ENCODE data around the gene MME. TPM values are rescaled to one million over a fixed set of nuclear protein-coding genes. Genes with fewer than 3 reads are reported as not detected.

The MME gene
- total RNA-seq, 6 experiments from 2014 or later = 40.3 to 85.5 (median 67.1) TPM

GRCh38 chr3:155178810-155179436 is 98.8 kb downstream of the MME start:
- Mint-ChIP-seq H3K4me3 (no peak overlapping the region), H3K9me3 (no peaks in the 10 kb centered on the region), H3K4me1 (ENCODE audit: low read depth) (peaks cover 2% of the 10 kb centered on the region; the same call in 1 of the 2 replicates), H3K36me3 (ENCODE audit: low read depth) (no peaks in the 10 kb centered on the region), H3K27ac (no peak overlapping the region), H3K27me3 (ENCODE audit: insufficient read depth) (no peaks in the 10 kb centered on the region)
- no peak for TF ChIP-seq CTCF (IDR thresholded peaks at IDR 0.05)
- no peak for DNase-seq

- H3K4me3 Mint-ChIP-seq = no peak overlapping the region
- peaks cover 7% of the 10 kb centered on the region; the same call in 1 of the 2 replicates for H3K4me1 Mint-ChIP-seq (ENCODE audit: low read depth)
- H3K27ac Mint-ChIP-seq = no peak overlapping the region
Observed at GRCh38 chr3:155179437-155179827, 99.3 kb downstream of the MME start.

GRCh38 chr3:155179966-155180757 is 100.0 kb downstream of the MME start:
- no peak for TF ChIP-seq CTCF (IDR thresholded peaks at IDR 0.05)
- Mint-ChIP-seq H3K4me1 (ENCODE audit: low read depth) (peaks cover 8% of the 10 kb centered on the region), H3K36me3 (ENCODE audit: low read depth) (no peaks in the 10 kb centered on the region), H3K4me3 (no peak overlapping the region), H3K9me3 (no peaks in the 10 kb centered on the region), H3K27ac (no peak overlapping the region), H3K27me3 (ENCODE audit: insufficient read depth) (no peaks in the 10 kb centered on the region)
- no peak for DNase-seq

More at GRCh38 chr3:155179437-155179827, 99.3 kb downstream of the MME start:
- Mint-ChIP-seq H3K27me3 (ENCODE audit: insufficient read depth) (no peaks in the 10 kb centered on the region), H3K36me3 (ENCODE audit: low read depth) (no peaks in the 10 kb centered on the region), H3K9me3 (no peaks in the 10 kb centered on the region)
- no peak for TF ChIP-seq CTCF (IDR thresholded peaks at IDR 0.05)
- no peak for DNase-seq

GRCh38 chr3:155182467-155182866 is 102.3 kb downstream of the MME start:
- H3K4me1 Mint-ChIP-seq (ENCODE audit: low read depth) = peaks cover 21% of the 10 kb centered on the region
- H3K27me3 Mint-ChIP-seq (ENCODE audit: insufficient read depth) = no peaks in the 10 kb centered on the region; the same call in 1 of the 2 replicates
- no peaks in the 10 kb centered on the region for H3K9me3 Mint-ChIP-seq
- no peak overlapping the region for H3K4me3 Mint-ChIP-seq
- no peaks in the 10 kb centered on the region for H3K36me3 Mint-ChIP-seq (ENCODE audit: low read depth)
- no peak for TF ChIP-seq CTCF (IDR thresholded peaks at IDR 0.05)
- no peak overlapping the region for H3K27ac Mint-ChIP-seq
- no peak for DNase-seq

- H3K4me3 Mint-ChIP-seq = no peak overlapping the region
Observed at GRCh38 chr3:155184011-155184410, 103.9 kb downstream of the MME start.

More at GRCh38 chr3:155184011-155184410, 103.9 kb downstream of the MME start:
- DNase-seq = no peak
- Mint-ChIP-seq H3K36me3 (ENCODE audit: low read depth) (no peaks in the 10 kb centered on the region), H3K4me1 (ENCODE audit: low read depth) (peaks cover 21% of the 10 kb centered on the region), H3K27ac (no peak overlapping the region), H3K27me3 (ENCODE audit: insufficient read depth) (no peaks in the 10 kb centered on the region; the same call in 1 of the 2 replicates), H3K9me3 (no peaks in the 10 kb centered on the region)
- TF ChIP-seq CTCF (IDR thresholded peaks at IDR 0.05) = no peak
